ENCODE measurements around the gene RSPH6A. TPM values are rescaled to one million over a fixed set of nuclear protein-coding genes. Genes with fewer than 3 reads are reported as not detected.

Gene RSPH6A
- total RNA-seq, 4 donors from 2014 or later: 0.38 to 0.68 TPM; not detected in 2

- no peaks in the 10 kb centered on the region for H3K27me3 ChIP-seq
- no peak overlapping the region for H3K27ac ChIP-seq
- WGBS: 89% methylated on average over 15 of the region's 15 CpGs
- TF ChIP-seq EP300 (IDR thresholded peaks at IDR 0.05) (no peak), POLR2A (IDR thresholded peaks at IDR 0.05) (no peak), CTCF (IDR thresholded peaks at IDR 0.05) (no peak), POLR2AphosphoS5 (IDR thresholded peaks at IDR 0.05) (no peak)
- no peak overlapping the region for H3K4me3 ChIP-seq
- peaks cover 37% of the 10 kb centered on the region for H3K4me1 ChIP-seq
- no peak for DNase-seq (ENCODE audit: low spot score in 2 of 2)
- peaks cover 44% of the 10 kb centered on the region for H3K36me3 ChIP-seq
- H3K9me3 ChIP-seq: no peaks in the 10 kb centered on the region
Measured at GRCh38 chr19:45789035-45789786, 25.9 kb downstream of the RSPH6A start.

- H3K4me1 ChIP-seq: peaks cover 49% of the 10 kb centered on the region
- no peaks in the 10 kb centered on the region for H3K27me3 ChIP-seq
- 100% methylated on average over 5 of the region's 21 CpGs for WGBS
- no peak overlapping the region for H3K27ac ChIP-seq
- H3K4me3 ChIP-seq: no peak overlapping the region
- peaks cover 44% of the 10 kb centered on the region for H3K36me3 ChIP-seq
- DNase-seq (ENCODE audit: low spot score in 2 of 2): no peak
- H3K9me3 ChIP-seq: no peaks in the 10 kb centered on the region
- TF ChIP-seq CTCF (IDR thresholded peaks at IDR 0.05) (no peak), EP300 (IDR thresholded peaks at IDR 0.05) (no peak), POLR2A (IDR thresholded peaks at IDR 0.05) (no peak), POLR2AphosphoS5 (IDR thresholded peaks at IDR 0.05) (no peak)
Measured at GRCh38 chr19:45786533-45786894, 28.6 kb downstream of the RSPH6A start.

GRCh38 chr19:45785781-45786532 is 29.2 kb downstream of the RSPH6A start:
- Histone ChIP-seq H3K4me1 (peaks cover 49% of the 10 kb centered on the region), H3K4me3 (no peak overlapping the region), H3K27ac (no peak overlapping the region), H3K27me3 (no peaks in the 10 kb centered on the region), H3K36me3 (peaks cover 44% of the 10 kb centered on the region), H3K9me3 (no peaks in the 10 kb centered on the region)
- TF ChIP-seq POLR2AphosphoS5 (IDR thresholded peaks at IDR 0.05) (no peak), CTCF (IDR thresholded peaks at IDR 0.05) (no peak), POLR2A (IDR thresholded peaks at IDR 0.05) (no peak), EP300 (IDR thresholded peaks at IDR 0.05) (no peak)
- no peak for DNase-seq (ENCODE audit: low spot score in 2 of 2)
- WGBS: 80% methylated on average over 29 of the region's 57 CpGs

- whole genome bisulfite sequencing: 68% methylated on average over 5 of the region's 5 CpGs
- Histone ChIP-seq H3K36me3 (peaks cover 44% of the 10 kb centered on the region), H3K27ac (peak overlapping the region; percentile 84), H3K9me3 (no peaks in the 10 kb centered on the region), H3K4me3 (no peak overlapping the region), H3K4me1 (peaks cover 51% of the 10 kb centered on the region), H3K27me3 (no peaks in the 10 kb centered on the region)
- TF ChIP-seq POLR2A (IDR thresholded peaks at IDR 0.05): no peak
- TF ChIP-seq CTCF (IDR thresholded peaks at IDR 0.05): no peak
- TF ChIP-seq EP300 (IDR thresholded peaks at IDR 0.05): no peak
- TF ChIP-seq POLR2AphosphoS5 (IDR thresholded peaks at IDR 0.05): no peak
- DNase-seq (ENCODE audit: low spot score in 2 of 2): no peak
Measured at GRCh38 chr19:45785097-45785496, 30.0 kb downstream of the RSPH6A start.

- H3K9me3 ChIP-seq: no peaks in the 10 kb centered on the region
- 89% methylated on average over 4 of the region's 4 CpGs for WGBS
- TF ChIP-seq POLR2A (IDR thresholded peaks at IDR 0.05) (no peak), POLR2AphosphoS5 (IDR thresholded peaks at IDR 0.05) (no peak), CTCF (IDR thresholded peaks at IDR 0.05) (no peak), EP300 (IDR thresholded peaks at IDR 0.05) (no peak)
- peaks cover 35% of the 10 kb centered on the region for H3K36me3 ChIP-seq
- peaks cover 61% of the 10 kb centered on the region for H3K4me1 ChIP-seq
- H3K27ac ChIP-seq: peak overlapping the region; percentile 84
- no peak overlapping the region for H3K4me3 ChIP-seq
- no peaks in the 10 kb centered on the region for H3K27me3 ChIP-seq
- no peak for DNase-seq (ENCODE audit: low spot score in 2 of 2)
Measured at GRCh38 chr19:45784096-45784495, 31.0 kb downstream of the RSPH6A start.

All from suprapubic skin (tissue), 4 donors.